GM12875 (cell line): ENCODE results near the gene NISCH.
A peak's percentile ranks its signal among the peaks of the same experiment; 100 is the strongest.

Source experiments
- H3K4me3 ChIP-seq: one replicate; pipeline ENCODE4 v1.5.1; 2011; ENCODE audit warnings: low read depth, low read length, control low read depth
- TF ChIP-seq, protein P1 (sequence below): IDR thresholded peaks from 2 replicates; pipeline ENCODE4 v1.5.1; 2011; ENCODE audit warnings: low read depth, mild to moderate bottlenecking, control low read depth, inconsistent platforms, low read length, moderate library complexity, borderline replicate concordance; ENCODE audit not compliant: insufficient read depth

The NISCH gene

DNA sequence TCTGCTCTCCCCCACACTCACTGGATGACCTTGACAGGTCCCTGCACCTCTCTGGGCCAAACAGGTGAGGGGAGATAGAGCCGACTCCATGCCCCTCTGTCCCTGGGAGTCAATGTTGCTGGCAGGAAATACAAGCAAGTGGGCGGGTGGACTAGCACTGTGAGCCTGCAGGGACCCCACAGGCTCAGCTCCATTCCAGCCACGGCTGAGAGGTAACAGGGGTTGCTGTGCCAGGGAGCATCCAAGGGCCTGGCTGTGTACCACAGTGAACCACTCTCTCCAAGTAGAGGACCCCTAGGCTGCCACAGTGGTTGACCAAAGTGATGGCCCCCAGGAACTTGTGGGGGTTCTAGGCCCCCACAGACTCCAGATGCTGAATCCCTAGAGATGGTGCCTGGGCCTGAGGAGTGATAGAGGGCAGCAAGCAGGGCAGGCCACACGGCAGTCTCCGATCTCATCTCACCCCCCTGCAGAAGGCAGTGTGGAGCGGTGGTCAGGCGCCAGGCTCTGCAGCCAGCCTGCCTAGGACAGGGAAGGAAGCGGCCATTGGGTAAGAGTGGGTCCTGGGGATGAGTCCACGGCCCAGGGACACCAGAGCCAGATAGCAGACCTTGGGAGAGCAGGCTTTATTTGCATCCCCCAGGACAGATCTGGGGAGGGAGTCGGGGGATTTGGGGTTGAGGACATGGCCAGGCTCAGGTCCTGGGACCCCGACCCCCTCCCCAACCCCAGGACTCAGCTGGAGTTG lies 4.7 kb upstream of the NISCH start:
- no peak overlapping the region for H3K4me3 ChIP-seq
- TF ChIP-seq, protein P1, sequence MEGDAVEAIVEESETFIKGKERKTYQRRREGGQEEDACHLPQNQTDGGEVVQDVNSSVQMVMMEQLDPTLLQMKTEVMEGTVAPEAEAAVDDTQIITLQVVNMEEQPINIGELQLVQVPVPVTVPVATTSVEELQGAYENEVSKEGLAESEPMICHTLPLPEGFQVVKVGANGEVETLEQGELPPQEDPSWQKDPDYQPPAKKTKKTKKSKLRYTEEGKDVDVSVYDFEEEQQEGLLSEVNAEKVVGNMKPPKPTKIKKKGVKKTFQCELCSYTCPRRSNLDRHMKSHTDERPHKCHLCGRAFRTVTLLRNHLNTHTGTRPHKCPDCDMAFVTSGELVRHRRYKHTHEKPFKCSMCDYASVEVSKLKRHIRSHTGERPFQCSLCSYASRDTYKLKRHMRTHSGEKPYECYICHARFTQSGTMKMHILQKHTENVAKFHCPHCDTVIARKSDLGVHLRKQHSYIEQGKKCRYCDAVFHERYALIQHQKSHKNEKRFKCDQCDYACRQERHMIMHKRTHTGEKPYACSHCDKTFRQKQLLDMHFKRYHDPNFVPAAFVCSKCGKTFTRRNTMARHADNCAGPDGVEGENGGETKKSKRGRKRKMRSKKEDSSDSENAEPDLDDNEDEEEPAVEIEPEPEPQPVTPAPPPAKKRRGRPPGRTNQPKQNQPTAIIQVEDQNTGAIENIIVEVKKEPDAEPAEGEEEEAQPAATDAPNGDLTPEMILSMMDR = no peak

DNA sequence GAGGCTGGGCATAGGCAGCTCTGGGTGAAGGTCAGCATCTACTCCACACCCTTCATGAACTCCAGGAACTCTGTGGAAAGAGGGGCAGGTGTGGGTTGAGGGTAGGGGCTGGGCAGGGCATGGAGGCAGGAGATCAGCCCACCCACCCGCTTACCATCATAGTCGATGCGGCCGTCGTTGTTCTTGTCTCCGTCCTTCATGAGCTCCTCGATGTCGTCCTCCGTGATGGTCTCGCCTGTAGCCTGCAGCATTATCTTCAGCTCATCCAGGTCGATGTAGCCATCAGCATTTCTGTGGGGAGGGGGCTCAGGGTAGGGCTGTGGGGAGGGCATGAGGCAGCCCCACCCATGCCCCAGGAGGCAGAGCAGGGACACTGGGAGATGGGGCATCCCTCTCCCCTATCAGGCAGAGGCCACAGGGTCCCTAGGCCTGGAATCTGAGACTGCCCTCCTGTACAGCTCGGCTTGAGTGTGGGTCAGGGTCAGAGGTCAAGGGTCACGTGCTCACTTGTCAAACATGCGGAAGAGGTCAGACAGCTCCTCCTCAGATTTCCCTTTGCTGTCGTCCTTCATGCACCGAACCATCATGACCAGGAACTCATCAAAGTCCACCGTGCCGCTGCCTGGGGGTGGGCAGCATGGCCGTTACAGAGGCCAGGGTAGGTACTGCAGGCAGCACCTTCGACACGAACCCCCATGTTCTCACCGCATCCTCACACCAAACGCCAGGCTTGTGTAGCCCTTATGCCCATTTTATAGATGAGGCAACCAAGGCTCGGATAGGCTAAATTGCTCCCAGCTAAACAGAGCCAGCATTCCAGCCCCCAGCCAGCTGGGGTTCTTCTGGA lies 3.9 kb upstream of the NISCH start:
- TF ChIP-seq, protein P1 = no peak
- no peak overlapping the region for H3K4me3 ChIP-seq

GRCh38 chr3:52452126-52452525 lies 3.3 kb upstream of the NISCH start:
- H3K4me3 ChIP-seq = no peak overlapping the region
- TF ChIP-seq, protein P1 = no peak

DNA sequence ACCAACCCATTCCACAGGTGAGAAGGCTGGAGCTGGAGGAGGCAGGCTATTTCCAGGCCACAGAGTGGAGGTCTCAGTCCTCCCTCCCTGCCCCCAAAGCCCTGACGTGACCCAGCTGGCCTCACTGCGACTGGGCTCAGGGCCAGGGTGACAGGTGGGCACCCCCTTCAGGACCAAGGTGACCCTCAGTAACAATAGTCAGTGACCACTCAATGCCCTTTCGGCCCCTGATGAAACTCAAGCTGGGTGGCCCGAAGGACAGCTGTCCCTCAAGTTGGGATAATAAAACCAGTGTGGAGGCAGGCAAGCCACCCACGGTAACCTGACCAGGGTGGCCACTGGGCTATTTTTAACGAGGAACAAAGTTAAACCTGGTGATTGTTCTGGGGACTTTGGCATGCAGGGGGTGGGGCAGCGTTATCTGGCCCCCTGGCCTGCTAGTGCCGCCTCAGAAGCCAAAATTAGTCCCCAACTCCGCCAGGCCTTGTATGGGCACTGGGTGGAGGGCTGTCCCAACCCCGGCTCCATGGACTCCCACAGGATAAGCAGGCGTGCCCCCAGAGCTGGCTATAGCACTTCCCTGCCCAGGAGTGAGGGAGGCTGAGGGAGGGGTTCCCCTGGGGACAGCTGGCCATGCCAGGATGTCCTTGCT lies 2.7 kb upstream of the NISCH start:
- TF ChIP-seq, protein P1 = no peak
- H3K4me3 ChIP-seq = no peak overlapping the region

DNA sequence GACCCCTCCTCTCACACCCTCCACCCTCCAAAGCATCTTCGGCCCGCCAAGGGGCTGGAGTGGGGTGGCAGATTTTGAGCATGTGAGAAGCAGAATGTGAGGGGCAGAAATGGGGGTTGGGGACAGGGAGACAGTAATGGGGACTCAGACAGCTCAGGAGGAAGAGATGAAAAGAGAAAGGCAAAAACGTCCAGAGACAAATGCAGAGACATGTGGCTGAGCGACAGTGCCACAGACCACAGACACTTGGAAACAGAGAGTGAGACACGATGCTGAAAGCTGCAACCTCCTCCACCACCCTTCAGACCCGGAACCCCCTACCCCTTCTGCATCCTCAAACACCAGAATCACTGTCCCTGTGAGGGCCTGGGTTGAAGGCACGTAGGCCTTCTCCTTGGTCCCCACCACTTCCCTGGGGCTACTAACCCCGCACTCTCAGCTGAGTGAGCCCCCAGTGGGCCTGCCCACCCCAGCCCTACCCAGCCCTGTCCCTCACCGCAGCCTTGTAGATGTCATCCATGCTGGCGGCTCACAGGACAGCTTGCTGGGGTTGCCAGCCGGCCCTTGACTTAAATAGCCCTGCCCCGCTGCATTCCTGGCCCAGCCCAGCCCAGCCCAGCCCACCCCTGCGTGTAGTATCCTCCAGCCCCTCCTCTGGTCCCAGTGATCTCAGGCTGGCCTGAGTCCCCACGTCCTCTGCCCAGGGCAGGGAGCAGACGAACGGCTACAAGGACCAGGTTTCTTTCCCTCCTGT lies 1.7 kb upstream of the NISCH start, which contains the start of gene TNNC1:
Gene TNNC1, minus strand, starts transcription at position 546 of the 754 bp plus-strand sequence. Its CDS starts 26 bp downstream, at position 520.
- peak within 1 kb of the TSS; percentile 87 for H3K4me3 ChIP-seq
- TF ChIP-seq, protein P1 = no peak

GRCh38 chr3:52454250-52454937 lies 1.0 kb upstream of the NISCH start:
- peak overlapping the region; percentile 87 for H3K4me3 ChIP-seq
- TF ChIP-seq, protein P1 = no peak
